ENCODE measurements around the gene C9orf85.

C9orf85 gene

DNA sequence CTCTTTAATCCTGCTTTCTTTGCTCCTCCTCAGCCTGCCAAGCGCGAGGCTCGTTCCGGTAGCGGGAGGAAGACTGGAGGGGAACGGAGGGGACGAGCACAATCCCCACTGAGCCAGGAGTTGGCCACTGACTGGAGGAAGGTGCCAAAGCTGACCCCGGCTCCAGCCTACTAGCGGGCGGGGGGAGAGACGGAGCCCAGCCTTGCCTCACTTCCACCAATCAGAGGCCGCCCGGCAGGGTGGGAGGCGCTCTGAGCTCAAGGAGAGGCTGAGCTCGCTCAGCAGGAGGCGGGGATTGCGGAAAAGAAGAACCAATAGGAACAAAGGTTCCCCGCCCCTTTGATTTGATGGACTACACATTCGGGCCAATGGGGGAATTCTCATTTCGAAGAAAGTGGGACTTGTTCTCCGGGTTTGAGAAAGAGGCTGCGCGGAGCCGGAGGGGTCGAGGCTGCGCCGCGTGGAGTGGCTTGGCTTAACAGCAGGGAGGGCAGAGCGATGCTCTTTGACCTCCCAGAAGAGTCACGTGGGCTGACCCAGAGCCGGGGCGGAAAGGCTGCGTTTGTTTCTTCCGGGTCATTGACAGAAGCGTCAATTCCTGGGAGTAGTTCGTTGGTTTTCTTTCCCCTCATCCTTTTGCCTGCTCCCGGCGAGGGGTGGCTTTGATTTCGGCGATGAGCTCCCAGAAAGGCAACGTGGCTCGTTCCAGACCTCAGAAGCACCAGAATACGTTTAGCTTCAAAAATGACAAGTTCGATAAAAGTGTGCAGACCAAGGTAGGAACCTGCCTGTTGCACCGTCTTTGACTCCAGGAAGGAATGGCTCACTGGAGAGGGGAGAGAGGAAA is at the start of gene C9orf85, which contains the start of gene ABHD17B:
Gene C9orf85, plus strand, starts transcription at position 579 of the 847 bp plus-strand sequence. Its CDS starts 96 bp downstream, at position 675.
Gene ABHD17B, minus strand, starts transcription at position 133 of the 847 bp plus-strand sequence. CDS start 36,113 bp downstream, outside the sequence.
- TF ChIP-seq, protein P1, sequence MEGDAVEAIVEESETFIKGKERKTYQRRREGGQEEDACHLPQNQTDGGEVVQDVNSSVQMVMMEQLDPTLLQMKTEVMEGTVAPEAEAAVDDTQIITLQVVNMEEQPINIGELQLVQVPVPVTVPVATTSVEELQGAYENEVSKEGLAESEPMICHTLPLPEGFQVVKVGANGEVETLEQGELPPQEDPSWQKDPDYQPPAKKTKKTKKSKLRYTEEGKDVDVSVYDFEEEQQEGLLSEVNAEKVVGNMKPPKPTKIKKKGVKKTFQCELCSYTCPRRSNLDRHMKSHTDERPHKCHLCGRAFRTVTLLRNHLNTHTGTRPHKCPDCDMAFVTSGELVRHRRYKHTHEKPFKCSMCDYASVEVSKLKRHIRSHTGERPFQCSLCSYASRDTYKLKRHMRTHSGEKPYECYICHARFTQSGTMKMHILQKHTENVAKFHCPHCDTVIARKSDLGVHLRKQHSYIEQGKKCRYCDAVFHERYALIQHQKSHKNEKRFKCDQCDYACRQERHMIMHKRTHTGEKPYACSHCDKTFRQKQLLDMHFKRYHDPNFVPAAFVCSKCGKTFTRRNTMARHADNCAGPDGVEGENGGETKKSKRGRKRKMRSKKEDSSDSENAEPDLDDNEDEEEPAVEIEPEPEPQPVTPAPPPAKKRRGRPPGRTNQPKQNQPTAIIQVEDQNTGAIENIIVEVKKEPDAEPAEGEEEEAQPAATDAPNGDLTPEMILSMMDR (conservative IDR thresholded peaks at IDR 0.05) = no peak
- TF ChIP-seq ZFX (IDR thresholded peaks at IDR 0.05) = no peak
- peak within 1 kb of the TSS; percentile 80 for H3K27ac ChIP-seq

- no peak for TF ChIP-seq ZFX (IDR thresholded peaks at IDR 0.05)
- TF ChIP-seq, protein P1 (conservative IDR thresholded peaks at IDR 0.05) = no peak
- H3K27ac ChIP-seq = no peak overlapping the region
Observed at GRCh38 chr9:71863631-71864030, 47.8 kb upstream of the C9orf85 start.

GRCh38 chr9:71875345-71875744 is 36.1 kb upstream of the C9orf85 start:
- H3K27ac ChIP-seq = no peak overlapping the region
- no peak for TF ChIP-seq ZFX (IDR thresholded peaks at IDR 0.05)
- TF ChIP-seq, protein P1 (conservative IDR thresholded peaks at IDR 0.05) = no peak

DNA sequence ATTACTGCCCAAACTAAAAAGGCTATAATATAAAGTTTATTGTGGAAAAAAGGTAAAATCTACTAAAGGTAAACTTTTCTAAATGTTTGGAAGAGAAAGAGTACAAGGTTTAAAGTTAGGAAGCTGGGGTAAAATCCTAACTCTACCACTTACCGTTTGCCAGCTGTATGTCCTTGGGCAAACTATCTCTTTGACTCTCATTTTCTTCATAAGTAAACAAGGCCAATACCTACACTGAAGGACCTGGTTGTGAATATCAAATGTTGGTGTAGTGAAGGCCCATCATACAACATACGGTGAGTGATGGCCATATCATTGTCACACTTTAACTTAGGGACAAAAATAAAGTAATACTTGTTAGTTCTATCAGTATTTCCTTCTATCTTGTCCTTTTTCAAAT is 35.3 kb upstream of the C9orf85 start:
- H3K27ac ChIP-seq = no peak overlapping the region
- TF ChIP-seq ZFX (IDR thresholded peaks at IDR 0.05) = no peak
- TF ChIP-seq, protein P1 (conservative IDR thresholded peaks at IDR 0.05) = no peak

GRCh38 chr9:71876829-71877228 is 34.6 kb upstream of the C9orf85 start:
- no peak for TF ChIP-seq ZFX (IDR thresholded peaks at IDR 0.05)
- TF ChIP-seq, protein P1 (conservative IDR thresholded peaks at IDR 0.05) = no peak

DNA sequence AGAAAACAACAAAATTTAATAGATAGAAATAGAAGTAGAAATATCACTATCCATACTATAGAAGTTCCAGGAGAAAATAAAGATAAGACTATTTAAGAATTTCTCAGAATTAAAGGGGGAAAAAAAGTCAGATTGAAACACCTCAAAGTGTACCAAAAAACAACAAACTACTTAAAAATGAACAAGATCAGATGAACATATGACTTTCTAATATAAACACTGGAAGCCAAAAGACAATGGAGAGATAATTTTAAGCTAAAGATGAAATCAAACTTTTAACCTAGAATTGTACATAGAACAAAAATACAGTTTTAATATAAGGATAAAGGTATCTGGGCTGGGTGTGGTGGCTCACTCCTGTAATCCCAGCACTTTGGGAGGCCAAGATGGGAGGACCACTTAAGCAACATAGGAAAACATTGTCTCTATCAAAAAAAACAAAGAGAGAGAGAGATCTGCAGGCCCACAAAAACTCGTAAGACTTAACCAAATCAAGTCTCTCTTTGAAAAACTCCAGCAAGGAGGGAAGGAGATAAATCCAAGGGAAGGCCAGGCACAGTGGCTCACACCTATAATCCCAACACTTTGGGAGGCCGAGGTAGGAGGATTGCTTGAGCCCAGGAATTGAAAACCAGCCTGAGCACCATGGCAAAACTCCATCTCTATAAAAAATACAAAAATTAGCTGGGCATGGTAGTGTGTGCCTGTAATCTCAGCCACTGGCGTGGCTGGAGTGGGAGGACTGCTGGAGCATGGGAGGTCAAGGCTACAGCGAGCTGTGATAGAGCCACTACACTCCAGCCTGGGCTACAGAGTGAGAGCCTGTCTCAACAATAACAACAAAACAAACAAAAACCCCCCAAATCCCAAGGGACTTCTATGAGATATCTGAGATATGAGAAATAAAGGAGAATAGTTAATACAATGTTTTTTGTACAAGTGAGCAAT is 32.8 kb upstream of the C9orf85 start:
- TF ChIP-seq, protein P1 (conservative IDR thresholded peaks at IDR 0.05) = no peak
- TF ChIP-seq ZFX (IDR thresholded peaks at IDR 0.05) = no peak
- no peak overlapping the region for H3K27ac ChIP-seq

More at GRCh38 chr9:71876829-71877228, 34.6 kb upstream of the C9orf85 start:
- H3K27ac ChIP-seq = no peak overlapping the region

Measured in C4-2B (cell line).